Transverse colon (tissue), 4 donors: Measurements from ENCODE around the gene PRR33. TPM values are rescaled to one million over a fixed set of nuclear protein-coding genes. Genes with fewer than 3 reads are reported as not detected.

Experiments
- DNase-seq: peaks from one replicate; pipeline ENCODE4 v3.0.0-alpha.2; 2019
- H3K27ac ChIP-seq, 4 donors: fragments of 200-600 bp; sonication (generic); 2 replicates each; pipeline ENCODE4 v1.5.1; 2016 to 2018; ENCODE audit warnings: inconsistent platforms in 4 of 4
- H3K27me3 ChIP-seq: fragments of 200-600 bp; sonication (generic); 2 replicates; pipeline ENCODE4 v1.5.1; 2017; ENCODE audit warnings: inconsistent platforms
- H3K36me3 ChIP-seq, 4 donors: fragments of 200-600 bp; sonication (generic); 2 replicates each; pipeline ENCODE4 v1.5.1; 2017 to 2019; ENCODE audit warnings: inconsistent platforms in 4 of 4
- H3K4me1 ChIP-seq, 4 donors: fragments of 200-600 bp; sonication (generic); 2 replicates each; pipeline ENCODE4 v1.5.1; 2017 to 2020; ENCODE audit warnings: inconsistent platforms in 4 of 4
- H3K4me3 ChIP-seq, 4 donors: fragments of 200-600 bp; sonication (generic); 1 replicate in 1 of 4; 2 replicates in 3 of 4; pipeline versions ENCODE4 v1.5.1 to v1.6.1; 2017 to 2019; ENCODE audit warnings: inconsistent platforms in 4 of 4
- H3K9me3 ChIP-seq, 2 donors: fragments of 200-600 bp; sonication (generic); 2 replicates each; pipeline ENCODE4 v1.5.1; 2017 to 2019; ENCODE audit warnings: inconsistent platforms in 2 of 2
- EP300 ChIP-seq: sonication (generic); formaldehyde crosslinking; IDR thresholded peaks from one replicate; pipeline ENCODE4 v1.6.1; 2017; ENCODE audit warnings: antibody characterized with exemption, low read depth
- POLR2A ChIP-seq: fragments of 450-650 bp; IDR thresholded peaks from one replicate; pipeline ENCODE4 v1.6.1; 2016; ENCODE audit warnings: antibody characterized with exemption, mild to moderate bottlenecking, moderate library complexity
- POLR2AphosphoS5 ChIP-seq, 3 donors: sonication (generic); formaldehyde crosslinking; IDR thresholded peaks; one replicate each; pipeline ENCODE4 v1.6.1; 2016; ENCODE audit warnings: antibody characterized with exemption in 3 of 3
- WGBS, 2 donors: methylation state at CpG; one replicate each; pipeline ENCODE4 v1.1.5; 2018; ENCODE audit warnings: low coverage in 1 of 2; 5-methylcytosine and 5-hydroxymethylcytosine counted together
- in situ Hi-C, 4 donors: fragments of 200-750 bp; cut with MboI; loops; one replicate each; pipeline versions ENCODE4 v1.15.0 to v1.15.1; 2017; ENCODE audit warnings: low sequenced_read_pairs in 3 of 4, low pct_ligation_motif_present in 1 of 4, low pct_unique_long_range_greater_than_20kb in 1 of 4
- intact Hi-C: fragments of 100-400 bp; cut with DNase I; formaldehyde crosslinking; loops from one replicate; pipeline ENCODE4 v1.15.1; 2023; ENCODE audit warnings: low total_unique reads
- total RNA-seq, 4 donors: library from RNA; depleted of rRNA; stranded (reverse); fragments of >200 nt; gene quantifications; one replicate each; pipeline ENCODE4 v1.1.0, GENCODE V29; 2016
- TF ChIP-seq, protein P1 (sequence below), 5 experiments: fragments of 200-600 bp in 3 of 5; fragments of 450-650 bp in 2 of 5; sonication (generic) in 3 of 5; IDR thresholded peaks; 1 replicate in 2 of 5; 2 replicates in 3 of 5; pipeline ENCODE4 v1.5.1; 2016 to 2017; ENCODE audit warnings: antibody characterized with exemption in 5 of 5, inconsistent platforms in 3 of 5, mild to moderate bottlenecking in 2 of 5, moderate library complexity in 1 of 5

Gene PRR33
- total RNA-seq, 4 donors from 2014 or later, result not detected

DNA sequence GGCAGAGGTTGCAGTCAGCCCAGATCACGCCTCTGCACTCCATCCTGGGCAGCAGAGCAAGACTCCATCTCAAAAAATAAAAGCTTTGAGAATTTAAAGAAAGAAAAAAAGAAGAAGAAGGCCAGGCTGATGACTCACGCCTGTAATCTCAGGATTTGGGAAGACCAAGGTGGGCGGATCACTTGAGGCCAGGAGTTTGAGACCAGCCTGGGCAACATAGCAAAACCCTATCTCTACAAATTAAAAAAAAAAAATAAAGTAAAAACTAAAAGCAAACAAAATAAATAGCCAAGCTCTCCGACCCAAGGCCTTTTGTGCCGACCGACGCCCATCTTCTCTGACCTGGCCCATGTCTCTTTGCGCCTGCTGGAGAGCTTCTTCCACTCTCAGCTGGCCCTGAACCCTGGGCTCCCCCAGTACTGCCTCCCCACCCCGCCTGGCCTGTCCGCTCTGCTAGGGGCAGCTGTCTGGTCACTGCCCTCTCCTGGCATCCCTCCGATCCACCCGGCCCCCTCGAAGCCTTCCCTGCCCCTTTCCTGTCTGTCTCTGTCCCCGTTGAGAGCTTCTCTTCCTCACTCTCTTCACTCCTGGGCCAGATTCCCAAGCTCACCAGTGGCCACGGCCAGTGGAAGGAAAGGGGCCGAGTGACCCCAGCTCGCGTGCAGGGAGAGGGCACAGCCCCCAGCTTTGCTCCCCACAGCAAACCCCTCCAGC, 43.6 kb downstream of the PRR33 start:
- DNase-seq, result no peak
- in situ Hi-C loops, result no loop called here
- intact Hi-C loops, result no loop called here
- H3K27ac ChIP-seq, result no peak overlapping the region
- no peaks in the 10 kb centered on the region for H3K36me3 ChIP-seq
- H3K27me3 ChIP-seq, result no peaks in the 10 kb centered on the region
- peaks cover 0 to 25% (median 9%) of the 10 kb centered on the region in 4 donors for H3K4me1 ChIP-seq
- TF ChIP-seq EP300 (no peak), POLR2A (no peak), POLR2AphosphoS5 (IDR thresholded peaks at IDR 0.05) (no peak)
- TF ChIP-seq, protein P1, sequence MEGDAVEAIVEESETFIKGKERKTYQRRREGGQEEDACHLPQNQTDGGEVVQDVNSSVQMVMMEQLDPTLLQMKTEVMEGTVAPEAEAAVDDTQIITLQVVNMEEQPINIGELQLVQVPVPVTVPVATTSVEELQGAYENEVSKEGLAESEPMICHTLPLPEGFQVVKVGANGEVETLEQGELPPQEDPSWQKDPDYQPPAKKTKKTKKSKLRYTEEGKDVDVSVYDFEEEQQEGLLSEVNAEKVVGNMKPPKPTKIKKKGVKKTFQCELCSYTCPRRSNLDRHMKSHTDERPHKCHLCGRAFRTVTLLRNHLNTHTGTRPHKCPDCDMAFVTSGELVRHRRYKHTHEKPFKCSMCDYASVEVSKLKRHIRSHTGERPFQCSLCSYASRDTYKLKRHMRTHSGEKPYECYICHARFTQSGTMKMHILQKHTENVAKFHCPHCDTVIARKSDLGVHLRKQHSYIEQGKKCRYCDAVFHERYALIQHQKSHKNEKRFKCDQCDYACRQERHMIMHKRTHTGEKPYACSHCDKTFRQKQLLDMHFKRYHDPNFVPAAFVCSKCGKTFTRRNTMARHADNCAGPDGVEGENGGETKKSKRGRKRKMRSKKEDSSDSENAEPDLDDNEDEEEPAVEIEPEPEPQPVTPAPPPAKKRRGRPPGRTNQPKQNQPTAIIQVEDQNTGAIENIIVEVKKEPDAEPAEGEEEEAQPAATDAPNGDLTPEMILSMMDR (IDR thresholded peaks at IDR 0.05), result no peak
- no peaks in the 10 kb centered on the region for H3K9me3 ChIP-seq
- no peak overlapping the region for H3K4me3 ChIP-seq
- 68 to 84% methylated on average over 12 to 18 of the region's 18 CpGs for WGBS, 2 donors

DNA sequence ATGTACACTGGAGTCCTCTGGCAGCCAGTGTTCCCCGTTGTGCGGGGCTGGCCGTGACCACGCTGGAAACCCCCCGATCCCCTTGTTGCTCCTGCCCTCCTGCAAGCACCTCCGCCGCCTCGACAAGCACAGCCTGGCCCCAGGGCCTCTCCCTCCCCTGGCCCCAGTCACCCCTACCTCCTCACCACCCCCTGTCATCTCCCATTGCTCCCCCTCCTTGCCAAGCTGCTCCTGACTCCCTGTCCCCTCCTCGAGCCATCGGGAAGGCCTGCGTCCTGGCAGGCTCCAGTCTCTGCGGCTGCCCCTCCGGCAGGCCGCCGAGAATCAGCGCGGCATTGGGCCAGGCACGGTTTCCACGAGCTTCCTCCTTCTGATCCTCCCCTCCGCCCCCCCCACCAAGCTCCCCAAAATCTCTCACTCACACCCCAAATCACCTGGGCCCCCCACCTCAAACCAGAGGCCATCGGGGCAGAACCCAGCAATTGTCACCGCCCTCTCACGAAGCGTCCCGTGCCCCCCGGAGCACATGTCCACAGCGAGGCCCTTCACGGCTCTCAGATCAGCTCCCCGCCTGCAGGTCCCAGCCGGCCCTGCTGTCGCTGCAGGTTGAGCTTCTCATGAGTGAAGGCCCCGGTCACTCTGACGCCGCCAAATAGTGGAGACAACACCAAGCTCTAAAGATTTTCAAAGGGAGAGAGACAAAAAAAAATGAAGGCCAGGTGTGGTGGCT, 44.5 kb downstream of the PRR33 start:
- H3K9me3 ChIP-seq, result no peaks in the 10 kb centered on the region

DNA sequence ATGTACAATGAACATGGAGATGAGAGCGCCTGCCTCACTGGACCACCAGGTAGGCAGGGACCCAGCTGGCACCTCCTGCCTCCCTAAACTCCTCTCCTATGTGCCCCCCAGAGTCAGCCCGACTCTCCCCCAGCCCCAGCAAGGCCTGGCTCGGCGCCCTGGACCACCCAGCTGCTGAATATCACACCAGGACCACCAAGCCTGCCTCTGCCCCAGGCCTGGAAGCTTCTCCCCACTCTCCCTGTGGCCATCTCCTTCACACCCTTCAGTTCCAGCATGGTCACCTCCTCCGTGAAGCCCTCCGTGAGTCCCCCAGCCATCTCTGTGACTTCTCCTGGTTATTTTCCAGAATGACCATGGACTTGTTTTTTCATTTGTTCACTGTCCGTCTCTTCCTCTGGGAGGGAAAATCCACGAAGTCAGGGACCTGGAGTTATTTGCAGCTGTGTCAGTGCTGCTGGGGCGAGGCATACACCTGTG, 45.2 kb downstream of the PRR33 start:
- no peak overlapping the region for H3K27ac ChIP-seq
- H3K9me3 ChIP-seq, result no peaks in the 10 kb centered on the region
- 80 to 83% methylated on average over 4 to 9 of the region's 9 CpGs for WGBS, 2 donors
- intact Hi-C loops (no loop called here), in situ Hi-C loops (no loop called here)
- no peaks in the 10 kb centered on the region for H3K27me3 ChIP-seq
- TF ChIP-seq POLR2AphosphoS5 (IDR thresholded peaks at IDR 0.05) (no peak), POLR2A (no peak), EP300 (no peak)
- TF ChIP-seq, protein P1 (IDR thresholded peaks at IDR 0.05), result no peak
- no peak for DNase-seq
- no peak overlapping the region for H3K4me3 ChIP-seq
- no peaks in the 10 kb centered on the region for H3K36me3 ChIP-seq
- H3K4me1 ChIP-seq, result peaks cover 0 to 17% (median 7%) of the 10 kb centered on the region in 4 donors

More for the DNA sequence above, 44.5 kb downstream of the PRR33 start:
- H3K4me3 ChIP-seq, result no peak overlapping the region
- TF ChIP-seq POLR2AphosphoS5 (IDR thresholded peaks at IDR 0.05), result no peak
- TF ChIP-seq EP300, result no peak
- TF ChIP-seq POLR2A, result no peak
- TF ChIP-seq, protein P1 (IDR thresholded peaks at IDR 0.05), result no peak
- intact Hi-C loops, result no loop called here
- no peaks in the 10 kb centered on the region for H3K27me3 ChIP-seq
- peaks cover 0 to 24% (median 9%) of the 10 kb centered on the region in 4 donors for H3K4me1 ChIP-seq
- DNase-seq, result no peak
- in situ Hi-C loops, result no loop called here
- 90% methylated on average over 34 of the region's 34 CpGs; no CpG with 5 or more reads in 1 of the 2 donors for WGBS, 2 donors
- H3K27ac ChIP-seq, result no peak overlapping the region
- no peaks in the 10 kb centered on the region for H3K36me3 ChIP-seq

DNA sequence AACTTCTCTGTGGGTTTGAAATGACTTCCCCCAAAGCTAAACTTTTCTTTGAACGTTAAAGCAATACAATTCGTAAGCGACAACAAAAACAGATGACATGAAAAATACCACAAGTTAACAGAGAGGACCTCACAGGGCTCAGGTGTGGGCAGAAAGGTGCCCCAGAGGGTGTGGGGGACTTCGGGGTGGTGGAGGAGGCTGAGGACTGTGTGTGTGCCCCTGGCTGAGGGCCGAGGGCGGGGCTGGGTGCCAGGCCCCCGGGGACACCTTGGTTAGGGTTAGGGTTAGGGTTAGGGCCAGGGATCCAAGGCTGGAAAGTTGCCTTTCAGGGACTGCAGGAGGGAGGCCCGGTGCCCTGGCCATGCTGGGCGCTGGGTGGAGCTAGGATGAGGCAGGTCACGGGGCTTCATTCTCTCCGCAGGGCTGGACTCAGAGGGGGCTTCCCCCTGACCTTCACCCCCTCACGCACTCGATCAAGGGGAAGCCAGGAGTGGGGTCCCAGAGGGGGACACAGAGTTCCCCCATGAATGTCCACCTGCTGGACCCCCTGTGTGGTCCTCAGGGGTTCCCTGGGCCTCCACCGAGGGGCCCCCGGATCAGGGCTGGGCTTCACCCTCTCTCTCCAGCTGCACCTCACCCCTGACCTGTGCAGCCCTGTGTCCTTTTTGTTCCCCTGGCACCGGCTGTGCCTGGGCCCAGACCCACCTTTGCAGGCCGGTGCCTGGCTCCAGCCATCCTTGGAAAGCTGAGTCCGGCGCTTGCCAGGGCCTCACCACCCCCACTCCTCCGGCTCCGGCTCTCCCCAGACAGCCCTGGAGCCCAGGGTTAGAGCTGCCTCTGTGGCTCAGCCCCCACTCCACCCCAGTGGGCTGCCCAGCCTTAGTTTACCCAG, 45.9 kb downstream of the PRR33 start:
- H3K4me3 ChIP-seq, result no peak overlapping the region
- in situ Hi-C loops, result no loop called here
- no peaks in the 10 kb centered on the region for H3K36me3 ChIP-seq
- DNase-seq, result no peak
- TF ChIP-seq, protein P1 (IDR thresholded peaks at IDR 0.05), result no peak
- TF ChIP-seq POLR2A (no peak), POLR2AphosphoS5 (IDR thresholded peaks at IDR 0.05) (no peak), EP300 (no peak)
- H3K27me3 ChIP-seq, result no peaks in the 10 kb centered on the region
- H3K4me1 ChIP-seq, result peaks cover 0 to 14% (median 6%) of the 10 kb centered on the region in 4 donors
- H3K27ac ChIP-seq, result peak overlapping the region in 1 of 4 donors; percentile 2
- intact Hi-C loops, result no loop called here
- H3K9me3 ChIP-seq, result no peaks in the 10 kb centered on the region
- 31 to 69% methylated on average over 4 to 21 of the region's 21 CpGs for WGBS, 2 donors
